Skeletal muscle tissue (tissue), 4 donors: ENCODE measurements around the gene UBE2E1. TPM values are rescaled to one million over a fixed set of nuclear protein-coding genes. Genes with fewer than 3 reads are reported as not detected.

ENCODE experiments used
- H3K27ac ChIP-seq: one replicate; pipeline ENCODE4 v1.7.0; 2013; ENCODE audit warnings: mild to moderate bottlenecking, low read depth, low read length, inconsistent platforms
- H3K27me3 ChIP-seq, 3 donors: one replicate each; pipeline ENCODE4 v1.7.0; 2013; ENCODE audit warnings: low read length in 3 of 3; ENCODE audit not compliant: control insufficient read depth in 3 of 3, insufficient read depth in 3 of 3
- H3K36me3 ChIP-seq, 3 donors: one replicate each; pipeline ENCODE4 v1.7.0; 2013; ENCODE audit warnings: low read length in 3 of 3; ENCODE audit not compliant: control insufficient read depth in 3 of 3, insufficient read depth in 3 of 3
- H3K4me1 ChIP-seq, 3 donors: one replicate each; pipeline ENCODE4 v1.7.0; 2013; ENCODE audit warnings: low read length in 3 of 3, mild to moderate bottlenecking in 3 of 3; ENCODE audit not compliant: control insufficient read depth in 3 of 3, insufficient read depth in 3 of 3
- H3K4me3 ChIP-seq, 3 donors: one replicate each; pipeline ENCODE4 v1.7.0; 2013; ENCODE audit warnings: low read length in 3 of 3
- H3K9ac ChIP-seq, 3 donors: one replicate each; pipeline ENCODE4 v1.7.0; 2013; ENCODE audit warnings: low read length in 3 of 3, mild to moderate bottlenecking in 3 of 3, moderate library complexity in 2 of 3, low read depth in 1 of 3
- H3K9me3 ChIP-seq, 3 donors: one replicate each; pipeline ENCODE4 v1.7.0; 2013; ENCODE audit warnings: low read length in 3 of 3; ENCODE audit not compliant: control insufficient read depth in 3 of 3
- total RNA-seq: library from RNA; depleted of rRNA; stranded (reverse); fragments of >200 nt; gene quantifications from one replicate; pipeline ENCODE4 v1.2.3, GENCODE V29; 2014
- donor health status: Osteomylitis.

UBE2E1 gene
- total RNA-seq, 1 donor from 2014 or later = 83.0 TPM

- no peak overlapping the region for H3K4me3 ChIP-seq
- no peak overlapping the region for H3K9ac ChIP-seq
- H3K36me3 ChIP-seq = no peaks in the 10 kb centered on the region
- H3K27ac ChIP-seq = no peak overlapping the region
- no peaks in the 10 kb centered on the region for H3K9me3 ChIP-seq
- H3K27me3 ChIP-seq = no peaks in the 10 kb centered on the region
- H3K4me1 ChIP-seq = peaks cover 7 to 20% (median 13%) of the 10 kb centered on the region in 3 donors
Measured at GRCh38 chr3:23826382-23827064, 20.8 kb downstream of the UBE2E1 start.

GRCh38 chr3:23829242-23829934 is 23.6 kb downstream of the UBE2E1 start:
- Histone ChIP-seq H3K36me3 (no peaks in the 10 kb centered on the region), H3K27me3 (no peaks in the 10 kb centered on the region), H3K27ac (no peak overlapping the region), H3K9me3 (no peaks in the 10 kb centered on the region), H3K9ac (no peak overlapping the region), H3K4me3 (no peak overlapping the region), H3K4me1 (peaks cover 7 to 17% (median 13%) of the 10 kb centered on the region in 3 donors)

- H3K36me3 ChIP-seq = no peaks in the 10 kb centered on the region
- H3K4me3 ChIP-seq = no peak overlapping the region
- no peaks in the 10 kb centered on the region for H3K9me3 ChIP-seq
- H3K4me1 ChIP-seq = peaks cover 7 to 9% (median 8%) of the 10 kb centered on the region in 3 donors
- H3K9ac ChIP-seq = no peak overlapping the region
- H3K27ac ChIP-seq = no peak overlapping the region
- H3K27me3 ChIP-seq = no peaks in the 10 kb centered on the region
Measured at GRCh38 chr3:23830869-23831484, 25.2 kb downstream of the UBE2E1 start.

GRCh38 chr3:23831517-23832394 is 26.0 kb downstream of the UBE2E1 start:
- H3K4me1 ChIP-seq = peaks cover 8 to 9% (median 8%) of the 10 kb centered on the region in 3 donors
- H3K9me3 ChIP-seq = no peaks in the 10 kb centered on the region

GRCh38 chr3:23832523-23832922 is 26.8 kb downstream of the UBE2E1 start:
- no peaks in the 10 kb centered on the region for H3K27me3 ChIP-seq
- H3K4me1 ChIP-seq = peaks cover 11 to 16% (median 14%) of the 10 kb centered on the region in 3 donors
- H3K4me3 ChIP-seq = no peak overlapping the region
- no peaks in the 10 kb centered on the region for H3K36me3 ChIP-seq
- no peaks in the 10 kb centered on the region for H3K9me3 ChIP-seq
- no peak overlapping the region for H3K9ac ChIP-seq
- no peak overlapping the region for H3K27ac ChIP-seq

More at GRCh38 chr3:23831517-23832394, 26.0 kb downstream of the UBE2E1 start:
- no peak overlapping the region for H3K27ac ChIP-seq
- no peak overlapping the region for H3K9ac ChIP-seq
- no peaks in the 10 kb centered on the region for H3K27me3 ChIP-seq
- H3K36me3 ChIP-seq = no peaks in the 10 kb centered on the region
- H3K4me3 ChIP-seq = no peak overlapping the region

GRCh38 chr3:23834082-23834870 is 28.5 kb downstream of the UBE2E1 start:
- Histone ChIP-seq H3K4me3 (no peak overlapping the region), H3K36me3 (no peaks in the 10 kb centered on the region), H3K9me3 (no peaks in the 10 kb centered on the region), H3K4me1 (peaks cover 11 to 16% (median 14%) of the 10 kb centered on the region in 3 donors), H3K9ac (no peak overlapping the region), H3K27me3 (no peaks in the 10 kb centered on the region), H3K27ac (no peak overlapping the region)

GRCh38 chr3:23835087-23835486 is 29.3 kb downstream of the UBE2E1 start:
- H3K36me3 ChIP-seq = no peaks in the 10 kb centered on the region
- no peaks in the 10 kb centered on the region for H3K9me3 ChIP-seq
- H3K9ac ChIP-seq = no peak overlapping the region
- H3K27me3 ChIP-seq = no peaks in the 10 kb centered on the region
- no peak overlapping the region for H3K27ac ChIP-seq
- H3K4me1 ChIP-seq = peaks cover 8 to 10% (median 10%) of the 10 kb centered on the region in 3 donors
- no peak overlapping the region for H3K4me3 ChIP-seq

- no peak overlapping the region for H3K27ac ChIP-seq
- no peak overlapping the region for H3K9ac ChIP-seq
- no peaks in the 10 kb centered on the region for H3K27me3 ChIP-seq
- no peaks in the 10 kb centered on the region for H3K36me3 ChIP-seq
- H3K4me3 ChIP-seq = no peak overlapping the region
- no peaks in the 10 kb centered on the region for H3K9me3 ChIP-seq
- H3K4me1 ChIP-seq = peaks cover 8 to 15% (median 14%) of the 10 kb centered on the region in 3 donors
Measured at GRCh38 chr3:23835802-23836201, 30.0 kb downstream of the UBE2E1 start.
